Stimulated activated CD4-positive, alpha-beta T cell treated with anti-CD3 and anti-CD28 coated beads, Interleukin-2, amount 100 ng/mL, for 24 hours (primary cell): ENCODE data around the gene CRYGC.
"Not testable (repeated sequence)": the region's sequence is repeated elsewhere in the genome, so short reads cannot be mapped to it uniquely, and the experiment has no call there.

Experiments
- DNase-seq, 2 donors: peaks; one replicate each; pipeline ENCODE4 v3.0.0-alpha.2; 2020

Gene CRYGC, protein sequence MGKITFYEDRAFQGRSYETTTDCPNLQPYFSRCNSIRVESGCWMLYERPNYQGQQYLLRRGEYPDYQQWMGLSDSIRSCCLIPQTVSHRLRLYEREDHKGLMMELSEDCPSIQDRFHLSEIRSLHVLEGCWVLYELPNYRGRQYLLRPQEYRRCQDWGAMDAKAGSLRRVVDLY

GRCh38 chr2:208129744-208130711 is at the start of gene CRYGC:
Gene CRYGC (minus strand): TSS chr2:208129828. CDS start chr2:208129792, 36 bp downstream.
- no peak for DNase-seq

DNA sequence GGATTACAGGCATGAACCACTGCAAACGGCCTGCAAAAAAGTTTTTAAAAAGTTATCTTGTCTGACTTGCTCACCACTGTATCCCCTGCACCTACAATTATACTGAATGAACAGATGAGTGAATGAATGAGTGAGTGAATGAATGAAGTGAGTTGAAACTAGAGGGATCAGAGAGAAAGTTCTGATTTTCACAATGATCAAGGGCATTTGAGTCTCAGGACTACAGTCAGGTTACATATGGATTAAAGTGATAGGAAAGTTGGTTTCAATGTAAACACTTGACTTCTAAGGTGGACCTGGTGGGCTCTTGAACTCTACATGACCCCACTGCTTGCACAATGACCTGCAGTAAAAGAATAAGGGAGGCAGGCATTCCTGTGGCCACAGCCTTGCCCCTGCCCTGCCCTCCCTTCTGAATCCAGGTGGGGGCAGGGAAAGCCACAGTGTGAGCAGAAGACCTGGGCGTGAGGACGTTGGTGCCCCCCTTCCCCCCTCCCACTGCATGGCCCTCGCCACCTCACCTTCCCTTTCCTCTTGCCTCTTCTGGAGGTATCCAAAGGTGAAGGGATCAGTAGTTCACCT is 49.5 kb upstream of the CRYGC start:
- DNase-seq, result no peak

- DNase-seq, result no peak
Measured at GRCh38 chr2:208175840-208176153, 46.2 kb upstream of the CRYGC start.

DNA sequence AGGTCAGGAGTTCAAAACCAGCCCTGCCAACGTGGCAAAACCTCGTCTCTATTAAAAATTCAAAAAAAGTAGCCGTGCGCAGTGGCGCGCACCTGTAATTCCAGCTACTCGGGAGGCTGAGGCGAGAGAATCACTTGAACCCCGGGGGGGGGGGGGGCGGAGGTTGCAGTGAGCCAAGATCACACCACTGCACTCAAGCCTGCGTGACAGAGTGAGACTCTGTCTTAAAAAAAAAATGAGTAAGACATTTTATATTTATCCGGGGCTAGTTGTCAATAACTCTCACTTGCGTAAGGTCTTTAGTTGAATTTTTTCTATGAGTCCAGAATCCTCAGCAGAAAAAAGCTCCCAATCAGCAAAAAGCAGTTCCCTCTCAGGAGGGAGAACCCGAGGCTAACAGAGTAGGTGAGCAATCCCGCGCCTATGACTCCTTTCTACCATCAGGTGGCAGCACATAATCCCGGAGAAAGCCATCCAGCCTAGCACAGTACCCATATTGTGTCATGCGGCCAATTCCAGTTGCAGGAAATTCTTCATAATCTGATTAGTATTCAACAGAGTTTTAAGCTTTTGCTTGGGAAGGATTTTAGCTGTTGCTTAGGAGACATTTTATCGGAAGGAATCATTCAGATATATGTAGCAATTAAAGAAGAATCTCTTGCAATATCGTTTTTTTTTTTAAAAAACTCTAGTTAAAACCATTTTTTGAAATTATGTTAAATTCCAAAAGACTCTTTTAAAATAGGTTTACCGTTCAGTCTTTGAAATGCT is 45.6 kb upstream of the CRYGC start:
- DNase-seq, result peak; percentile 65 to 66

DNA sequence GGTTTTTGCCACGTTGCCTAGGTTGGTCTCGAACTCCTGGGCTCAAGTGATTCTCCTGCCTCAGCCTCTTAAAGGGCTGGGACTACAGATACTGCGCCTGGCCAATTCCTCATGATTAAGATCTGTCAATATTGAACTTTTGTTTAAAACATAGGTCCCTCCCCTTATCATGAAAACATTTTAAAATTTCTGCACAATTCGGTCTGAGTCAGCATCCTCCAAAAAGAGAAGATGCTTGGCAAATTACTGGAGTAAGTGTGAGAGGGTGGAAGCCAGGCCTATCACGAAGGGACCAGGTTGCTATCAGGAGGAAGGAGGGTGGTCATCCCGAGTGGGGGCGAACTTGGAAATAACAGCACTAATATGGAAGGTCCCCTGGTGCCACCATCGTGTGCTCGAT is 44.5 kb upstream of the CRYGC start:
- DNase-seq, result no peak

GRCh38 chr2:208172125-208172524 is 42.5 kb upstream of the CRYGC start:
- DNase-seq, result no peak

- DNase-seq, result no peak
Measured at GRCh38 chr2:208164951-208165755, 35.5 kb upstream of the CRYGC start.

DNA sequence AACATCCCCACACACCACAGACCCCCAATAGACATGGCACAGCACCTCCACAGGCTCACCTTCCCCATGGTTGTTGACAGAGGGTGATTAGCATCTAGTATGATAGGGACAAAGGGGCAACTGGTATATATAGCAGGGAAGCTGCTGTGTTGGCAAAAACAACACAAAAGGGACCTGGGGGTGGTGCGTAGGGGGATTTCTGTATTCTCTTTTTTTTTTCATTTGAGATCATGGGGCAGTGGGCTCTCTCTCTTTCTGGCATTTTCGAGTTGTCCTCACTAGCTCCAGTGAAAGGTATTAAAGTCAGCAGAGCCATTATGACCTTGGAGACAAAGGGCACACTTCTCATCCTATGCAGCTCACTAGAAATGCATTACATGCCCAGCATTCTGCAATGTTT is 33.9 kb upstream of the CRYGC start, which contains the start of gene CRYGA:
Gene CRYGA, minus strand, starts transcription at position 101 of the 400 bp plus-strand sequence. Its CDS starts 33 bp downstream, at position 68.
- no peak for DNase-seq

DNA sequence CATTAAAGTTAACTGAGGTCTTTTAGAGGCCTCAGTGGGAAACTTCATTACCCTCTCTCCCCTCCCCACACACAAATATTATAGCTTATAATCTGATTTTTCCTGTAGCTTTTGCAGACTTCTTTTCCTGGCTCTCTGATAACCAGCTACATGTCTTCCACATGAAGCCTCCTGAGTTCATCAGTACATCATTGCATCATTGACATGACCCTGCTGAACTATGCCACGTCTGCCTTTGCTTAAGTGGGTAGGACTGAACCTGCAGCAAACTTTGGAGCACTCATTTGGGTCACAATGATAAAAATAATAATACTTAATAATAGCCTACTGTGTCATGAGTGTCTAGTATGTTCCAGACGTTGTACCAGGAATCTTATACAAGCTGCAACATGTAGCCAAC is 26.8 kb upstream of the CRYGC start:
- DNase-seq, result no peak

- DNase-seq, result no peak
Measured at GRCh38 chr2:208153156-208153555, 23.5 kb upstream of the CRYGC start.

DNA sequence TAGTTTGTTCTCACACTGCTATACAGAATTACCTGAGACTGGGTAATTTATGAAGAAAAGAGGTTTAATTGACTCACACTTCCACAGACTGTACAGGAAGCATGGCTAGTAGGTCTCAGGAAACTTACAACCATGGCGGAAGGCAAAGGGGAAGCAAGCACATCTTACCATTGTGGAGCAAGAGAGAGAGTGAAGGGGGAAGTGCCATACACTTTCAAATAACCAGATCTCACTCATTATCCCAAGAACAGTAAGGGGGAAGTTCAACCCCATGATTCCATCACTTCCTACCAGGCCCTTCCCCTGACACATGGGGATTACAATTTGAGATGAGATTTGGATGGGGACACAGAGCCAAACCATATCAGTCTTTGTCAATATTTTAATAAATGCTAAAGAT is 21.3 kb upstream of the CRYGC start:
- no peak for DNase-seq

DNA sequence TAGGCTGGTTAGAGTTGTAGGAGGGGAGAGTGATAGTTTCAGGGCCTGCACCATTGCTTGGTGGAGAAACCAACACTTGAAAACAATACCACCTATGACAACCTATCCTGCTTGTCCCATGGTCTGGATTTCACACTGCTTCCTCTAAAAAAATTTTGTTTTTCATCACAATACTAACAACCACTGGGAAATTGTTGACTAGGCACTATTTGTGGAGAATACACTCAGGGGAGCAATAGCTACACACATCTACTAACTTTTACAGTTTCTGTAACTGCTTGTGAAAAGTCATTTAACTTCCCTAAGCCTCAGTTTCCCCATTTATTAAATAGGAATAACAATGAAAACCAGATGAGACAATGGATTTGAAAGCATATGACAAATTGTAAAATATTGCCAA is 20.5 kb upstream of the CRYGC start:
- no peak for DNase-seq

- DNase-seq, result no peak
Measured at GRCh38 chr2:208148803-208149202, 19.2 kb upstream of the CRYGC start.

GRCh38 chr2:208147759-208148158 is 18.1 kb upstream of the CRYGC start:
- DNase-seq, result no peak

GRCh38 chr2:208147008-208147407 is 17.4 kb upstream of the CRYGC start:
- no peak for DNase-seq

DNA sequence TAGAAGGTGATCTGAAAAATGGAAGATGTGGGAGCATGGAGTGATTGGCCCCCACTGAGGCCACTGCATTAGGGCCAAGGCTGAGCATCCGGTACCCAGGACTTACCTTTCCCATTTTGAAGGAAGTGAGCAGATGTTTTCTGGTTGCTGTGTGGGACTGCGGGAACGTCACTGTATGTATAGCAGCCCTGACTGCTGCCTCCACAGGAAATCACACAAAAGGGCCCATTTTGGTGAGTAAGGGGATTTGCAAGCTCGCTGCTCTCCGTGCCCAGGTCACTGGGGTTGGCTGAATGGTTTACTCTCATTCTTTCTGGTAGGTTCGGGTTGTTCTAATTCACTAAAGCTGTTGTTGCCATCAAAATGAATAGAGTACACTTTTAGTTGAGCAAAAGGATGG is 16.4 kb upstream of the CRYGC start, which contains the start of gene CRYGB:
Gene CRYGB, minus strand, starts transcription at position 153 of the 400 bp plus-strand sequence. Its CDS starts 38 bp downstream, at position 115.
- DNase-seq, result no peak

GRCh38 chr2:208142925-208143799 is 13.5 kb upstream of the CRYGC start:
- no peak for DNase-seq

DNA sequence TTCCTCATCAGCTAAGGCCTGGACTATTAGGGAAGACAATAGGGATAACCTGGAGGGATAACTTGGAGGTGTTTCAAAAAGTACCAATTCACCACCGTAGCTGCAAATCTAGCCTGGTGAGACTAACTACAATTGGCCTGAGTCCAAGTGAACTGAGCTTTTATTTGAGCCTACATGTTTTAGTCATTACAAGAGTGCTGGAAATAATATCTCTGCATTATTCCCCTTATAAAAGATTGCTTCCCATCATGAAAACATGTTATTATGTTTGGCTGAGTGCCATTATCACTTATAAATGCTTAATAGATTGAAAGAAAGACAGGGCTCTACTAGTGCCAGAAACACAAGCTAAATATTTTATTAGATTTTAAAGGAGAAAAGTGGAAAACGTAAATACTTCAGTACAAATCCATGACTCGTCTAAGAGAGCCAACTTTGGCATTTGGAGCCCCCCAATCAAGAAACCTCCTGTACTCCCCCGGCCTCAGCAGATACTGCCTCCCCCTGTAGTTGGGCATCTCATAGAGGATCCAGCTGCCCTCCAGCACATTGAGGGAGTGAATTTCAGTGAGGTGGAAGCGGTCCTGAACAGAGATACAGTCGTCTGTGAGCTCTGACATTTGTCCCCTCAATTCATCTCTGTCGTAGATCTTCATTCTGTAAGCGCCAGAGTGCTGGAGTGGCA is 12.8 kb upstream of the CRYGC start:
- DNase-seq, result no peak

DNA sequence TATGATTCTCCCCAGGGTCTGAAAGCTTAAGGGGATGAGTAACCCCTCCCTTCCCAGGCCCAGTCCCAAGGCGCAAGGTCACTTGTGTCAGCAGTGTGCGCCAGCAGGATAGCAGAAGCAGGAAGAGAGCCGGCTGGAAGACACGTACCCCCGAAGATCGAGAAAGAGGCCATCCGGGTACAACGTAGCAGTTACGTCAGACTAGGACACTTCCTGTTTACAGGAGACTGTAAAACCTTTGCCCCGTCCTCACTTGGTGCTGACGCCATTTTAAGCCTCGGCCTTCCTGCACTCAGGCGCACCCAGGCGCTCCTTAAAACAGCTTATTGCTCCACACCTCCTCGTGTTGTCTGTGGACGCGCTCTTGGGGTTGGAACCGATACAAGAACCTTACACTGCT is 9.8 kb upstream of the CRYGC start:
- no peak for DNase-seq

- DNase-seq, result not testable (repeated sequence)
Measured at GRCh38 chr2:208138334-208138733, 8.7 kb upstream of the CRYGC start.

DNA sequence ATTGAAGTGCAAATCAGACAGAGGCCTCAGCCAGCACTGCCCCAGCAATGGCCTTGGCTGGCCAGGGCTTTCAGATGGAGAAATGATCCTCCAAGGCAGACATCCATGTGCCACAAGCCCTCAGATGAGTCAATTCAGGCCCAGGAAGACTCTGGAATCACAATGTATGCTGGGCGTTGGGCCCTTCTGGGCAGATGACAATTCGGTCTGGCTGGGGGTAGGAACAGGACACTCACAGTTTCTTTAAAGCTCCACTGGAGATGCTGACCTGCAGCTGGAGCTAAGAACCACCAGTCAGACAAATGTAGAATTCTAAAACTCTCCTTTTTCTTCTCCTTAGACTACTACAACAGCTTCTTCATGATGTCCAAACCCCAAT is 7.1 kb upstream of the CRYGC start:
- DNase-seq, result no peak
